ENCODE data around the gene MGLL.

The MGLL gene

GRCh38 chr3:127688416-127689265, 133.7 kb downstream of the MGLL start:
- TF ChIP-seq, protein P1, sequence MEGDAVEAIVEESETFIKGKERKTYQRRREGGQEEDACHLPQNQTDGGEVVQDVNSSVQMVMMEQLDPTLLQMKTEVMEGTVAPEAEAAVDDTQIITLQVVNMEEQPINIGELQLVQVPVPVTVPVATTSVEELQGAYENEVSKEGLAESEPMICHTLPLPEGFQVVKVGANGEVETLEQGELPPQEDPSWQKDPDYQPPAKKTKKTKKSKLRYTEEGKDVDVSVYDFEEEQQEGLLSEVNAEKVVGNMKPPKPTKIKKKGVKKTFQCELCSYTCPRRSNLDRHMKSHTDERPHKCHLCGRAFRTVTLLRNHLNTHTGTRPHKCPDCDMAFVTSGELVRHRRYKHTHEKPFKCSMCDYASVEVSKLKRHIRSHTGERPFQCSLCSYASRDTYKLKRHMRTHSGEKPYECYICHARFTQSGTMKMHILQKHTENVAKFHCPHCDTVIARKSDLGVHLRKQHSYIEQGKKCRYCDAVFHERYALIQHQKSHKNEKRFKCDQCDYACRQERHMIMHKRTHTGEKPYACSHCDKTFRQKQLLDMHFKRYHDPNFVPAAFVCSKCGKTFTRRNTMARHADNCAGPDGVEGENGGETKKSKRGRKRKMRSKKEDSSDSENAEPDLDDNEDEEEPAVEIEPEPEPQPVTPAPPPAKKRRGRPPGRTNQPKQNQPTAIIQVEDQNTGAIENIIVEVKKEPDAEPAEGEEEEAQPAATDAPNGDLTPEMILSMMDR (IDR thresholded peaks at IDR 0.05; ENCODE audit: low read length) = no peak
- TF ChIP-seq EZH2 (optimal IDR thresholded peaks at IDR 0.05; ENCODE audit: low read depth, low read length) (no peak), EZH2phosphoT487 (IDR thresholded peaks at IDR 0.05; ENCODE audit: low read length) (no peak)
- H3K79me2 ChIP-seq (ENCODE audit: low read length) = no peaks in the 10 kb centered on the region

DNA sequence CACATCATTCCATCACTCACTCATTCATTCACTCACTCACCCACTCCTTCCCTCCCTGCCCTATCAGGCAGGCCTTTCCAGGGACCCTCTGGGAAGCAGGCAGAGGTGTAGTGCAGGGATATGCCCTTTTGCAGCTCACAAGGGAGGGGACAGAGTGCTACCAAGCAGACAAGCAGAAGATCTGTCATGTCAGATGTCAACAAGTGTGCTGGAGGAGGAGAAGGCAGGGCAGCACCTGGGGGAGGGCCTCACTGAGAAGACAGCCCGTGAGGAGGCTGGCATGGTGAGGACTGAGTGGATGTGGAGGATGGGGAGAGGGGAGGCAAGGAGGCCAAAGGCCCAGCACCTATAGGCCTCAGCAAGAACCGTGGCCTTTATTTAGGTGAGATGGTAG, 134.3 kb downstream of the MGLL start:
- TF ChIP-seq, protein P1 (IDR thresholded peaks at IDR 0.05; ENCODE audit: low read length) = no peak
- TF ChIP-seq EZH2 (optimal IDR thresholded peaks at IDR 0.05; ENCODE audit: low read depth, low read length) (no peak), EZH2phosphoT487 (IDR thresholded peaks at IDR 0.05; ENCODE audit: low read length) (no peak)
- Histone ChIP-seq H3K4me1 (ENCODE audit: low read length) (no peaks in the 10 kb centered on the region), H4K20me1 (ENCODE audit: insufficient read depth, low read length) (no peaks in the 10 kb centered on the region), H3K9me3 (replicated peaks; ENCODE audit: insufficient read depth, low read length) (no peaks in the 10 kb centered on the region), H3K4me3 (ENCODE audit: low read length) (no peak overlapping the region), H3K27me3 (replicated peaks; ENCODE audit: insufficient read depth, low read length) (no peaks in the 10 kb centered on the region), H3K79me2 (ENCODE audit: low read length) (no peaks in the 10 kb centered on the region), H3K9me2 (replicated peaks; ENCODE audit: insufficient read depth, low read length) (no peaks in the 10 kb centered on the region), H2AFZ (ENCODE audit: low read length) (no peak overlapping the region), H3F3A (ENCODE audit: insufficient read depth, low read length) (no peaks in the 10 kb centered on the region), H3K36me3 (replicated peaks; ENCODE audit: insufficient read depth, low read length) (no peaks in the 10 kb centered on the region), H3K9ac (ENCODE audit: low read length) (no peak overlapping the region), H3K27ac (ENCODE audit: low read length) (no peak overlapping the region), H3K4me2 (ENCODE audit: low read depth, low read length) (no peak overlapping the region)
- no peak for DNase-seq

More at GRCh38 chr3:127688416-127689265, 133.7 kb downstream of the MGLL start:
- Histone ChIP-seq H3K27me3 (replicated peaks; ENCODE audit: insufficient read depth, low read length) (no peaks in the 10 kb centered on the region), H3K9me3 (replicated peaks; ENCODE audit: insufficient read depth, low read length) (no peaks in the 10 kb centered on the region), H3K9me2 (replicated peaks; ENCODE audit: insufficient read depth, low read length) (no peaks in the 10 kb centered on the region), H3K27ac (ENCODE audit: low read length) (no peak overlapping the region), H3K4me1 (ENCODE audit: low read length) (no peaks in the 10 kb centered on the region), H3K9ac (ENCODE audit: low read length) (no peak overlapping the region), H4K20me1 (ENCODE audit: insufficient read depth, low read length) (no peaks in the 10 kb centered on the region), H3K4me3 (ENCODE audit: low read length) (no peak overlapping the region), H3K4me2 (ENCODE audit: low read depth, low read length) (no peak overlapping the region), H3K36me3 (replicated peaks; ENCODE audit: insufficient read depth, low read length) (no peaks in the 10 kb centered on the region), H2AFZ (ENCODE audit: low read length) (no peak overlapping the region), H3F3A (ENCODE audit: insufficient read depth, low read length) (no peaks in the 10 kb centered on the region)
- no peak for DNase-seq

DNA sequence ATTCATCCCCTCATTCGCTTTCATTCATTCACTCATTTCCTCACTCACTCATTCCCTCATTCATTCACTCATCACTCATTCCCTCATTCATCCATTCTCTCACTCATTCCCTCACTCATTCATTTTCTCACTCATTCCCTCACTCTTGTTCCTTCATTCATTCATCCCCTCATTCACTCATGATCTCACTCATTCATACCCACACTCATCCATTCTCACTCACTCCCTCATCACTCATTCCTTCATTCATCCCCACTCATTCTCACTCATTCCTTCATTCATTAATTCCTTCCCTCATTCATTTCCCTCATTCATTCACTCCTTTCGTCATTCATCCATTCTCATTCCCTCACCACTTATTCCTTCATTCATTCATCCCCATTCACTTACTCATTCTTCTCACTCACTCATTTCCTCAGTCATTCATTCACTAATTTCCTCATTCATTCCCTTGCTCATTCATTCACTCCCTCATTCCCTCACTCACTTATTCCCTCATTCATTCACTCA, 135.0 kb downstream of the MGLL start:
- H3K4me1 ChIP-seq (ENCODE audit: low read length) = no peaks in the 10 kb centered on the region
- H3K4me3 ChIP-seq (ENCODE audit: low read length) = no peak overlapping the region
- no peaks in the 10 kb centered on the region for H3F3A ChIP-seq (ENCODE audit: insufficient read depth, low read length)
- no peaks in the 10 kb centered on the region for H3K36me3 ChIP-seq (replicated peaks; ENCODE audit: insufficient read depth, low read length)
- H2AFZ ChIP-seq (ENCODE audit: low read length) = no peak overlapping the region
- no peaks in the 10 kb centered on the region for H3K27me3 ChIP-seq (replicated peaks; ENCODE audit: insufficient read depth, low read length)
- no peaks in the 10 kb centered on the region for H3K9me3 ChIP-seq (replicated peaks; ENCODE audit: insufficient read depth, low read length)
- no peaks in the 10 kb centered on the region for H3K79me2 ChIP-seq (ENCODE audit: low read length)
- H3K9ac ChIP-seq (ENCODE audit: low read length) = no peak overlapping the region
- TF ChIP-seq EZH2 (optimal IDR thresholded peaks at IDR 0.05; ENCODE audit: low read depth, low read length) = no peak
- H3K27ac ChIP-seq (ENCODE audit: low read length) = no peak overlapping the region
- H4K20me1 ChIP-seq (ENCODE audit: insufficient read depth, low read length) = no peaks in the 10 kb centered on the region
- H3K4me2 ChIP-seq (ENCODE audit: low read depth, low read length) = no peak overlapping the region
- DNase-seq = no peak
- H3K9me2 ChIP-seq (replicated peaks; ENCODE audit: insufficient read depth, low read length) = no peaks in the 10 kb centered on the region

- no peak for TF ChIP-seq EZH2 (optimal IDR thresholded peaks at IDR 0.05; ENCODE audit: low read depth, low read length)
- Histone ChIP-seq H3K27me3 (replicated peaks; ENCODE audit: insufficient read depth, low read length) (no peaks in the 10 kb centered on the region), H4K20me1 (ENCODE audit: insufficient read depth, low read length) (no peaks in the 10 kb centered on the region)
These were observed 135.8 kb downstream of the MGLL start for GRCh38 chr3:127686512-127686894.

More at GRCh38 chr3:127686512-127686894, 135.8 kb downstream of the MGLL start:
- no peaks in the 10 kb centered on the region for H3F3A ChIP-seq (ENCODE audit: insufficient read depth, low read length)
- no peaks in the 10 kb centered on the region for H3K36me3 ChIP-seq (replicated peaks; ENCODE audit: insufficient read depth, low read length)
- no peak overlapping the region for H3K9ac ChIP-seq (ENCODE audit: low read length)
- no peaks in the 10 kb centered on the region for H3K79me2 ChIP-seq (ENCODE audit: low read length)
- no peak for DNase-seq
- H3K4me1 ChIP-seq (ENCODE audit: low read length) = no peaks in the 10 kb centered on the region
- no peak overlapping the region for H3K4me3 ChIP-seq (ENCODE audit: low read length)
- no peak overlapping the region for H2AFZ ChIP-seq (ENCODE audit: low read length)
- no peak overlapping the region for H3K4me2 ChIP-seq (ENCODE audit: low read depth, low read length)
- no peak overlapping the region for H3K27ac ChIP-seq (ENCODE audit: low read length)
- H3K9me3 ChIP-seq (replicated peaks; ENCODE audit: insufficient read depth, low read length) = no peaks in the 10 kb centered on the region
- no peaks in the 10 kb centered on the region for H3K9me2 ChIP-seq (replicated peaks; ENCODE audit: insufficient read depth, low read length)

All from MM.1S (cell line).